Effector memory CD4-positive, alpha-beta T cell (primary cell): ENCODE results near the gene PCBP3.

Experiments used
- DNase-seq, 3 donors: peaks; one replicate each; pipeline ENCODE4 v3.0.0-alpha.2; 2020
- H3K27ac ChIP-seq: 2 replicates; pipeline ENCODE4 v1.7.0; 2013; ENCODE audit warnings: mild to moderate bottlenecking, low read length, moderate library complexity; ENCODE audit not compliant: insufficient read depth, poor library complexity, severe bottlenecking
- H3K27me3 ChIP-seq: replicated peaks from 2 replicates; pipeline ENCODE4 v1.7.0; 2013; ENCODE audit warnings: mild to moderate bottlenecking, low read length; ENCODE audit not compliant: insufficient read depth, control insufficient read depth, poor library complexity, severe bottlenecking
- H3K36me3 ChIP-seq: 2 replicates; pipeline ENCODE4 v1.7.0; 2013; ENCODE audit warnings: mild to moderate bottlenecking, low read length, moderate library complexity; ENCODE audit not compliant: control insufficient read depth, insufficient read depth
- H3K4me1 ChIP-seq: 2 replicates; pipeline ENCODE4 v1.7.0; 2013; ENCODE audit warnings: low read length, mild to moderate bottlenecking; ENCODE audit not compliant: control insufficient read depth, insufficient read depth, poor library complexity, severe bottlenecking
- H3K4me3 ChIP-seq: 2 replicates; pipeline ENCODE4 v1.7.0; 2013; ENCODE audit warnings: low read length, low read depth, mild to moderate bottlenecking; ENCODE audit not compliant: insufficient read depth, poor library complexity, severe bottlenecking
- H3K9me3 ChIP-seq: 2 replicates; pipeline ENCODE4 v1.7.0; 2013; ENCODE audit warnings: mild to moderate bottlenecking, low read length, moderate library complexity; ENCODE audit not compliant: control insufficient read depth

The PCBP3 gene

GRCh38 chr21:45724994-45725843, 81.7 kb downstream of the PCBP3 start:
- H3K27me3 ChIP-seq: no peaks in the 10 kb centered on the region
- H3K4me1 ChIP-seq: no peaks in the 10 kb centered on the region
- DNase-seq: no peak
- H3K27ac ChIP-seq: no peak overlapping the region
- no peaks in the 10 kb centered on the region for H3K9me3 ChIP-seq
- no peak overlapping the region for H3K4me3 ChIP-seq
- no peaks in the 10 kb centered on the region for H3K36me3 ChIP-seq

DNA sequence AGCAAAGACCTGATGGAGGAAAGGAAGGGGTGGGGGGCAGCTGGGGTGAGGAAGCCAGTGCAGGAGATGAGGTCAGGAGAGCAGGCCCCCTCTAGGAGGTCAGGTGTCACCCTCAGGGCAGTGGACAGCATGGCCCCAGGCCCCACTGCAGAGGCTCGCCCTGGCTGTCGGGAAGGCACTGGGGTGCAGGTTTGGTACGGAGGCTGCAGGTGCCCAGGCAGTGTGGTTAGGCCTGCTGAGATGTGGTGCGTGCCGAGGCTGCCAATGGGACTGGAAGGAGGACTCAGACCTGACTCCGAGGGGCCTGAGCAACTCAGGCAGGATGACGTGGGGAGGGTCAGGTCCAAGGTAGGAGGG, 82.3 kb downstream of the PCBP3 start:
- Histone ChIP-seq H3K36me3 (no peaks in the 10 kb centered on the region), H3K9me3 (no peaks in the 10 kb centered on the region), H3K27me3 (no peaks in the 10 kb centered on the region), H3K27ac (no peak overlapping the region), H3K4me3 (no peak overlapping the region), H3K4me1 (no peaks in the 10 kb centered on the region)
- DNase-seq: no peak

- Histone ChIP-seq H3K27ac (no peak overlapping the region), H3K9me3 (no peaks in the 10 kb centered on the region), H3K4me1 (no peaks in the 10 kb centered on the region), H3K27me3 (no peaks in the 10 kb centered on the region), H3K4me3 (no peak overlapping the region), H3K36me3 (no peaks in the 10 kb centered on the region)
- DNase-seq: no peak
Observed at GRCh38 chr21:45726438-45726837, 82.9 kb downstream of the PCBP3 start.

DNA sequence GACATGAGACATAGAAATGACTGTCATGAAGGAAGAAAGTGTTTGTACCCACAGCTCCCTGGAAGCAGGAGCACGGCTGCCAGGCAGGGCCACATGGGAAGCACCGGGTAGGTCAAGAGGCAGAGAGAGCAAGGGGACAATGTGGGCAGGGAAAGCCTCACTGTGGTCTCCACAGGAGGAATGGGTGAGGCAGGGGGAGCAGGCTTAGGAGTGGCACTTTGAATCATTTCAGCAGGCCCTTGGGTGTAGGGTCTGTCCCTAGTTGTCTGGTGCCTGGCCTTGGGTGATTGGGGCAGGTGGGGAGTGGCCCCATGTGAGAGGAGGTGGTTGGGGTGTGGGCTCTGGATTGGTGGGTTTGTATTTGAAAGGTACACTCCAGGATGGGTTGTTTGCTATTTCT, 83.9 kb downstream of the PCBP3 start:
- H3K4me3 ChIP-seq: no peak overlapping the region
- no peaks in the 10 kb centered on the region for H3K4me1 ChIP-seq
- no peaks in the 10 kb centered on the region for H3K9me3 ChIP-seq
- no peak overlapping the region for H3K27ac ChIP-seq
- DNase-seq: no peak
- H3K36me3 ChIP-seq: no peaks in the 10 kb centered on the region
- no peaks in the 10 kb centered on the region for H3K27me3 ChIP-seq

- Histone ChIP-seq H3K9me3 (no peaks in the 10 kb centered on the region), H3K27ac (no peak overlapping the region), H3K27me3 (no peaks in the 10 kb centered on the region), H3K4me3 (no peak overlapping the region), H3K4me1 (no peaks in the 10 kb centered on the region), H3K36me3 (no peaks in the 10 kb centered on the region)
- DNase-seq: no peak
Observed at GRCh38 chr21:45735259-45736000, 91.9 kb downstream of the PCBP3 start.

GRCh38 chr21:45736042-45736689, 92.6 kb downstream of the PCBP3 start:
- no peak overlapping the region for H3K27ac ChIP-seq
- no peak for DNase-seq
- no peaks in the 10 kb centered on the region for H3K9me3 ChIP-seq
- no peaks in the 10 kb centered on the region for H3K27me3 ChIP-seq
- no peak overlapping the region for H3K4me3 ChIP-seq
- H3K4me1 ChIP-seq: no peaks in the 10 kb centered on the region
- H3K36me3 ChIP-seq: no peaks in the 10 kb centered on the region

- no peak overlapping the region for H3K27ac ChIP-seq
- H3K36me3 ChIP-seq: no peaks in the 10 kb centered on the region
- H3K4me1 ChIP-seq: no peaks in the 10 kb centered on the region
- no peaks in the 10 kb centered on the region for H3K27me3 ChIP-seq
- no peak for DNase-seq
- H3K4me3 ChIP-seq: no peak overlapping the region
- no peaks in the 10 kb centered on the region for H3K9me3 ChIP-seq
Observed at GRCh38 chr21:45736690-45737484, 93.4 kb downstream of the PCBP3 start.

GRCh38 chr21:45737485-45738166, 94.1 kb downstream of the PCBP3 start:
- no peaks in the 10 kb centered on the region for H3K27me3 ChIP-seq
- H3K36me3 ChIP-seq: no peaks in the 10 kb centered on the region
- no peak for DNase-seq
- no peak overlapping the region for H3K4me3 ChIP-seq
- H3K4me1 ChIP-seq: no peaks in the 10 kb centered on the region
- H3K9me3 ChIP-seq: no peaks in the 10 kb centered on the region
- H3K27ac ChIP-seq: no peak overlapping the region
